ENCODE measurements around the gene NR2F2.
A peak's percentile ranks its signal among the peaks of the same experiment; 100 is the strongest.

- TF ChIP-seq, protein P1, sequence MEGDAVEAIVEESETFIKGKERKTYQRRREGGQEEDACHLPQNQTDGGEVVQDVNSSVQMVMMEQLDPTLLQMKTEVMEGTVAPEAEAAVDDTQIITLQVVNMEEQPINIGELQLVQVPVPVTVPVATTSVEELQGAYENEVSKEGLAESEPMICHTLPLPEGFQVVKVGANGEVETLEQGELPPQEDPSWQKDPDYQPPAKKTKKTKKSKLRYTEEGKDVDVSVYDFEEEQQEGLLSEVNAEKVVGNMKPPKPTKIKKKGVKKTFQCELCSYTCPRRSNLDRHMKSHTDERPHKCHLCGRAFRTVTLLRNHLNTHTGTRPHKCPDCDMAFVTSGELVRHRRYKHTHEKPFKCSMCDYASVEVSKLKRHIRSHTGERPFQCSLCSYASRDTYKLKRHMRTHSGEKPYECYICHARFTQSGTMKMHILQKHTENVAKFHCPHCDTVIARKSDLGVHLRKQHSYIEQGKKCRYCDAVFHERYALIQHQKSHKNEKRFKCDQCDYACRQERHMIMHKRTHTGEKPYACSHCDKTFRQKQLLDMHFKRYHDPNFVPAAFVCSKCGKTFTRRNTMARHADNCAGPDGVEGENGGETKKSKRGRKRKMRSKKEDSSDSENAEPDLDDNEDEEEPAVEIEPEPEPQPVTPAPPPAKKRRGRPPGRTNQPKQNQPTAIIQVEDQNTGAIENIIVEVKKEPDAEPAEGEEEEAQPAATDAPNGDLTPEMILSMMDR (IDR thresholded peaks at IDR 0.05): no peak
- TF ChIP-seq EZH2 (IDR thresholded peaks at IDR 0.05) (peak; percentile 39), EZH2phosphoT487 (IDR thresholded peaks at IDR 0.05) (peak; percentile 25)
These were observed 33.2 kb downstream of the NR2F2 start for GRCh38 chr15:96363707-96364106.
